BE2C (cell line): ENCODE measurements around the gene MYO15B.

Source experiments
- DNase-seq: peaks from one replicate; pipeline ENCODE4 v3.0.0-alpha.2; 2020
- H3K27me3 ChIP-seq: fragments of 250-450 bp; sonication (Bioruptor Pico); 2 replicates; pipeline ENCODE4 v1.5.1; 2020; ENCODE audit warnings: mild to moderate bottlenecking
- H3K36me3 ChIP-seq: fragments of 250-450 bp; sonication (Bioruptor Pico); 2 replicates; pipeline ENCODE4 v1.5.1; 2020; ENCODE audit warnings: mild to moderate bottlenecking
- H3K4me1 ChIP-seq: fragments of 250-450 bp; sonication (Bioruptor Pico); 2 replicates; pipeline ENCODE4 v1.5.1; 2020
- H3K4me3 ChIP-seq: 2 replicates; pipeline ENCODE4 v1.5.1; 2011; ENCODE audit warnings: low read depth, low read length
- H3K9me3 ChIP-seq: fragments of 250-450 bp; sonication (Bioruptor Pico); 2 replicates; pipeline ENCODE4 v1.5.1; 2020
- TF ChIP-seq, protein P1 (sequence below): IDR thresholded peaks from 2 replicates; pipeline ENCODE4 v1.5.1; 2012; ENCODE audit warnings: mild to moderate bottlenecking, low read depth, low read length

Gene MYO15B

DNA sequence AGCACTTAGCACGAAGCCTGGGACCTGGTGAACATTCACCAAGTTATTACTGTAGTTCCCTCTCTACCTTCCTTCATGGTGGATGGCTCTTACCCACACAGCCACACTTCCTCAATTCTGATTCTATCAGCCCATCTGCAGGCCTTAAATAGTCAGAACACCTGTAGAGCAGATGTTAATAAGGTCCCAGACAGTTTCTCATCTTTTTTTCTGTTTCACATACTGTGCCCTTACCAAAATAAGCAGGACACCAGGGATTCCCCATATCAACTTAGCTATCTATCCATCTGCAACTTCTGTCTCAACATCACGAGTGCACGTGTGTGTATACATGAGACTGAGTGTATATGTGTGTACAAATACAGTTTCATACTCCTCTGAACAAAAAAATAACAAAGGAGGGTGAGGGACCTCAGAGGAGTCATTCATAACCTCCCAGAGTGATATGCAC lies 76.5 kb downstream of the MYO15B start:
- Histone ChIP-seq H3K4me3 (no peak overlapping the region), H3K9me3 (no peaks in the 10 kb centered on the region), H3K36me3 (peaks cover 4% of the 10 kb centered on the region), H3K27me3 (no peaks in the 10 kb centered on the region), H3K4me1 (no peaks in the 10 kb centered on the region; the same call in 1 of the 2 replicates)
- TF ChIP-seq, protein P1, sequence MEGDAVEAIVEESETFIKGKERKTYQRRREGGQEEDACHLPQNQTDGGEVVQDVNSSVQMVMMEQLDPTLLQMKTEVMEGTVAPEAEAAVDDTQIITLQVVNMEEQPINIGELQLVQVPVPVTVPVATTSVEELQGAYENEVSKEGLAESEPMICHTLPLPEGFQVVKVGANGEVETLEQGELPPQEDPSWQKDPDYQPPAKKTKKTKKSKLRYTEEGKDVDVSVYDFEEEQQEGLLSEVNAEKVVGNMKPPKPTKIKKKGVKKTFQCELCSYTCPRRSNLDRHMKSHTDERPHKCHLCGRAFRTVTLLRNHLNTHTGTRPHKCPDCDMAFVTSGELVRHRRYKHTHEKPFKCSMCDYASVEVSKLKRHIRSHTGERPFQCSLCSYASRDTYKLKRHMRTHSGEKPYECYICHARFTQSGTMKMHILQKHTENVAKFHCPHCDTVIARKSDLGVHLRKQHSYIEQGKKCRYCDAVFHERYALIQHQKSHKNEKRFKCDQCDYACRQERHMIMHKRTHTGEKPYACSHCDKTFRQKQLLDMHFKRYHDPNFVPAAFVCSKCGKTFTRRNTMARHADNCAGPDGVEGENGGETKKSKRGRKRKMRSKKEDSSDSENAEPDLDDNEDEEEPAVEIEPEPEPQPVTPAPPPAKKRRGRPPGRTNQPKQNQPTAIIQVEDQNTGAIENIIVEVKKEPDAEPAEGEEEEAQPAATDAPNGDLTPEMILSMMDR: no peak
- DNase-seq: no peak

DNA sequence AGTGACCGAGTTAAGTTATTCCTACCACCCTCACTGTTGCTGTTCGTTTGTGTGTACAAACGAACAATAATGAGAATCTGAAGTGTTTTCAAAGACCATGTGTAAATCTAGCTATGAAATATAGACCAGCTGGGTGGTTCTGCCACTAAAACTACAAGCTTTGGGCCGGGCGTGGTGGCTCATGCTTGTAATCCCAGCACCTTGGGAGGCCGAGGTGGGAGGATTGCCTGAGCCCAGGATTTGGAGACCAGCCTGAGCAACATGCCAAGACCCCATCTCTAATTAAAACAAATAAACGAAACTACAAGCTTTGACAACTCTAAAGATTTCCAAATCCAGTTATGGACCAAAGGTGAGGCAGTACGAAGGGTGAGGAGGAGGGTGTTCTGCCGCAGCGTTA lies 78.4 kb downstream of the MYO15B start:
- H3K36me3 ChIP-seq: peaks cover 17% of the 10 kb centered on the region
- no peak for DNase-seq
- H3K4me1 ChIP-seq: no peaks in the 10 kb centered on the region; the same call in 1 of the 2 replicates
- TF ChIP-seq, protein P1: no peak
- H3K27me3 ChIP-seq: no peaks in the 10 kb centered on the region
- H3K4me3 ChIP-seq: peak overlapping the region; percentile 91
- no peaks in the 10 kb centered on the region for H3K9me3 ChIP-seq

DNA sequence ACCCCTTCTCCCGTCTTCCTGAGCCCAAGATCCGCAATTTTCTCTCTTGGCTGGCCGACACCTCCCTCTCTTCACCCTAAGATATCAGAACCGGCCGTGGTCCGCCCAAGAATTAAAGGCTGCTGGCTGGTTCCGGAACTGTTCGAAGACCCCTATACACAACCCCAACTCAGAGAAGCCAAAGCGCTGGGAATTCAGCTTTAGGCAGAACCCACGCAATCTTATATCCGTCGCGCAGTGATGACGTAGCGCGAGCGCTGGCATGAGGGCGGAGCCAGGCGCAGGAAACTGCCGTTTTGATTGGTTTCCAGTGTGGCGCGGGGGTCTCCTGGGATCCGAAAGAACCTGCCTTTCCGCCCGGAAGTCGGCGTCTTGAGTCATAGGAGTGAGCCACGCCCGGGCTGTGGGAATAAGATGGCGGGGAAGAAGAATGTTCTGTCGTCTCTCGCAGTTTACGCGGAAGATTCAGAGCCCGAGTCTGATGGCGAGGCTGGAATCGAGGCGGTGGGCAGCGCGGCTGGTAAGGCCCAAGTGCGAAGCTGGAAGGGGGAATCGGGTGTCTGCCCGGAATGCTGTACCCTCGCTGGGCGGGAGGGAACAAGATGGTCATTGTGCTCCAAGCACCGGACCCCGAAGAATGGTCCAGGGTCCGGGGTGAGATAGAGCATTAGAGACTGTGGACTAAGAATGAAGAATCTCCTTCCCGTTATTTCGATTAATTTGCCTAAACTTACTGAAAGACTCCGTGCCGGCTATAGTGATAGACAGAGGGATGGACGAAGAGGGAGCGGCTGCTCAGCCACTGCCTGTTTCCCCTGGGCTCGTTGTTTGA lies 79.6 kb downstream of the MYO15B start, which contains the start of the genes RECQL5 and SAP30BP:
Gene RECQL5, minus strand, starts transcription at position 196 of the 832 bp plus-strand sequence. CDS start 597 bp downstream, outside the sequence.
Gene SAP30BP, plus strand, starts transcription at position 380 of the 832 bp plus-strand sequence. Its CDS starts 35 bp downstream, at position 415.
- H3K27me3 ChIP-seq: no peaks in the 10 kb centered on the region
- peaks cover 23% of the 10 kb centered on the region for H3K36me3 ChIP-seq
- H3K4me3 ChIP-seq: peak within 1 kb of the TSS; percentile 91
- no peaks in the 10 kb centered on the region for H3K9me3 ChIP-seq
- H3K4me1 ChIP-seq: no peaks in the 10 kb centered on the region; the same call in 1 of the 2 replicates
- TF ChIP-seq, protein P1: no peak
- DNase-seq: peak; percentile 99

DNA sequence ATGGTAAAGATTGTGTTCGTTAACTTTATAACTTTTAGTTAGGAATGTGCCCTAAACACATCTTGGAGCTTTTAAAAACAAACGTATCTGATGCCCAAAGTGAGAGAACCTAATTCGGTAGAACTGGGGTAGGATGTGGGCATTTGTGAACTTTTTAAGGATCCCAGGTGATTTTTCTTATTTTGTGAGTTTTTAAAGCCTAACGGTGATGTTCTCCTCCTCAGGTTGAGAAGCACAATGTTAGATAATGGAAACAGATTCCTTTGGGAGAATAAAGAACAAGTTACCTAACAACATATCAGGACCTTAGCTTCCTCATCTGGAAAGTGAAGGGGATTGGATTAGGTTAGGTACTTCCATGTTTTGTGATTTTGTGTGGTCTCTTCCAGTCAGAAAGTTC lies 80.2 kb downstream of the MYO15B start:
- TF ChIP-seq, protein P1: no peak
- peak overlapping the region; percentile 91 for H3K4me3 ChIP-seq
- H3K9me3 ChIP-seq: no peaks in the 10 kb centered on the region
- H3K36me3 ChIP-seq: peaks cover 29% of the 10 kb centered on the region
- no peaks in the 10 kb centered on the region for H3K27me3 ChIP-seq
- no peak for DNase-seq
- H3K4me1 ChIP-seq: no peaks in the 10 kb centered on the region; the same call in 1 of the 2 replicates

DNA sequence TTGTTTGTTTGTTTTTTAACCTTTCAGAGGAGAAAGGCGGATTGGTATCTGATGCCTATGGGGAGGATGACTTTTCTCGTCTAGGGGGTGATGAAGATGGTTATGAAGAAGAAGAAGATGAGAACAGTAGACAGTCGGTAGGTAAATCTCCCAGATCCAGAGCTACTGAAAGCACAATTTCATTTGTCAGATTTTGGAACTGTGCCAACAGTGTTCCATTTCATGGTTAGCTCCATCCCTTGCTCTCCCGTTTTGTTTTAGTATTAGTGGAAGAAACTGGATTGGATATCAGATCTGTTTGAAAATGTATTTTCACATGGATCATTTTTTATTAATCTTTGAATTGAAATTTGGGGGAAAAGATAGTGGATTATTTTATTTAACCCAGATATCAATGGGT lies 80.9 kb downstream of the MYO15B start:
- TF ChIP-seq, protein P1: no peak
- Histone ChIP-seq H3K27me3 (no peaks in the 10 kb centered on the region), H3K4me1 (no peaks in the 10 kb centered on the region; the same call in 1 of the 2 replicates), H3K4me3 (peak overlapping the region; percentile 91), H3K9me3 (no peaks in the 10 kb centered on the region), H3K36me3 (peaks cover 34% of the 10 kb centered on the region)
- DNase-seq: no peak

DNA sequence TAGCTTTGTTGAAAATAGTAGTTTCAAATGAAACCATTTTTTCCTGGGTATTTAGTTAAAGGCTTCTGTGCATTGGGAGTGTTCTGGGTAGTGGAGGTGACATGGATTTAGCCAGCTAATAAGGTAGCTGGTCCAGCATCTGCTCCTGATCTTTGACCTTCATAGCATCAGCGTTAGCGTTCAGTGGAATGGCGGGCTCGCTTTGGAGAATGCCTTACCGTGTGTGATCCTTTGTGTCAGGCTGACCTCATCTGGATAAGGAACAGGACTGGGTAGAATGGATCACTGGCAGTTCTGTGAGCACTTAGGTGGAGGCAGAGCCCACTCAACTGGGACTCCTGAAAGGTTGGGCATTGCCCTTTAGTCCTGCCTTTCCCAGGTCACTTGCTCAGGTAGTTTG lies 83.3 kb downstream of the MYO15B start:
- TF ChIP-seq, protein P1: no peak
- Histone ChIP-seq H3K27me3 (no peaks in the 10 kb centered on the region), H3K4me1 (no peaks in the 10 kb centered on the region; the same call in 1 of the 2 replicates), H3K36me3 (peaks cover 46% of the 10 kb centered on the region), H3K9me3 (no peaks in the 10 kb centered on the region), H3K4me3 (no peak overlapping the region)
- DNase-seq: no peak
